ENCODE data around the gene A2M.

Gene A2M

GRCh38 chr12:9090220-9090619 is 25.5 kb downstream of the A2M start:
- TF ChIP-seq CTCF (conservative IDR thresholded peaks at IDR 0.05; ENCODE audit: low read depth, low read length), result no peak
- H3K4me3 ChIP-seq (ENCODE audit: low read length), result no peak overlapping the region
- DNase-seq (ENCODE audit: low read depth), result no peak

- TF ChIP-seq CTCF (conservative IDR thresholded peaks at IDR 0.05; ENCODE audit: low read depth, low read length), result no peak
- no peak for DNase-seq (ENCODE audit: low read depth)
- H3K4me3 ChIP-seq (ENCODE audit: low read length), result no peak overlapping the region
These were observed 28.5 kb downstream of the A2M start for GRCh38 chr12:9087087-9087835.

- TF ChIP-seq CTCF (conservative IDR thresholded peaks at IDR 0.05; ENCODE audit: low read depth, low read length), result no peak
- no peak for DNase-seq (ENCODE audit: low read depth)
- H3K4me3 ChIP-seq (ENCODE audit: low read length), result no peak overlapping the region
These were observed 29.6 kb downstream of the A2M start for GRCh38 chr12:9086087-9086486.

- no peak for TF ChIP-seq CTCF (conservative IDR thresholded peaks at IDR 0.05; ENCODE audit: low read depth, low read length)
- H3K4me3 ChIP-seq (ENCODE audit: low read length), result no peak overlapping the region
- DNase-seq (ENCODE audit: low read depth), result no peak
These were observed 31.3 kb downstream of the A2M start for GRCh38 chr12:9084417-9084816.

GRCh38 chr12:9083793-9084192 is 31.9 kb downstream of the A2M start:
- TF ChIP-seq CTCF (conservative IDR thresholded peaks at IDR 0.05; ENCODE audit: low read depth, low read length), result no peak
- H3K4me3 ChIP-seq (ENCODE audit: low read length), result no peak overlapping the region
- no peak for DNase-seq (ENCODE audit: low read depth)

GRCh38 chr12:9081667-9082427 is 33.9 kb downstream of the A2M start:
- H3K4me3 ChIP-seq (ENCODE audit: low read length), result no peak overlapping the region
- no peak for DNase-seq (ENCODE audit: low read depth)
- TF ChIP-seq CTCF (conservative IDR thresholded peaks at IDR 0.05; ENCODE audit: low read depth, low read length), result no peak

Data from retinal pigment epithelial cell (primary cell).